GM19328 (cell line): ENCODE data around the gene TMEM134.

Experiments used
- ATAC-seq: cut with Tn5 transposase; IDR thresholded peaks from one replicate; pipeline ENCODE4 v1.9.1; 2021; ENCODE audit warnings: mild to moderate bottlenecking, moderate library complexity; ENCODE audit not compliant: unreplicated experiment

Gene TMEM134

DNA sequence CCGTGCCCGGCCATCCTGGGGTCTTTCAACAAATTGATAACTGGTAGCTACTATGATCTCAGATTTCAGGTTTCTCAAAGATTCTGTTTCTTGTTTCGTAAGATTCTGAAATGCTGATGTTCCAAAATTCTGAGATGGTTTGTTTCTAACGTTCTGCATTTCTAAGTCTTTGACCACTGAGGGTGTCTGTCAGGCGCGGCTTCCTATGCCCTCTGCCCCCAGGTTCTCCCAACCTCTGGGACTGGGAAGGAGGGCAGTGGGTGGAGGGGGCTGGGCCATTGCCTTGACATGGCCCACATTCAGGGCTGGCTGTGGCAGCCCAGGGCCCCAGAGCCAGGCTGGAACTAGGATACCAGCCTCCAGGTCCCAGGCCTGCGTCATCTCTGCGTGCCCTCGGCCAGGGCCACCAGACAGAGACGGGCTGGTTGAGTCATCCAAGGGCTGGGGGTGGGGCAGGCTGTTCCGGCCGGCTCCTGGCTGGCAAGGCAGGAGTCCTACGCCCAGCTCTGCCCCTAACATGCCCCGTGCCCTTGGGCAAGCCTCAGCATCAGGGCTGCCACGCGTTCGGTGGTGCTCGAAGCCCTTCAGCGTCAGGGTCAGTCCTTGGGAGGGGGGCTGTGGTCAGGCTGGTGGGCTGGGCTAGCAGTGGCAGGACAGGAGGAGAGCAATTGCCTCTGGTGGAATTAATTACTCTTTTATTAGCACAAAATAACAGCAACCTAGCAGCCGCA lies 5.2 kb downstream of the TMEM134 start:
- ATAC-seq, result no peak

DNA sequence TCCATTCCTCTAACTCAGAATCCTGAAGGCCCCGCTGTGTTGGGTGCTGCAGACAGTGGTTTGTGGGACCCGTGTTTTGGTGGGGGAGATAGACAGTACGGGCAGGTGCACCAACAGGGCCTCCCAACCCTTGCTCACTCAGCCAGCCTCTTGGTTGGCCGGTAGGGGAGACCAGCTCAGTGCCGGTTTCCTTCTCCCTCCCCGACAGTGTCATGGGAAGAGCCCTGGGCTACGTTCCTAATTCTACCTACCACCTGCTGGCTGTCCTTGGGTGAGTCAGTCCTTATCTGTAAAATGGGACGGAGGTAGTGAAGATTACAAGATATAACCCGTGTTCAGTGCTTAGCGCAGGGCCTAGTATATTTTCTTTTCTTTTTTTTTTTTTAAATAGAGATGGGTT lies 5.9 kb downstream of the TMEM134 start:
- ATAC-seq, result no peak

DNA sequence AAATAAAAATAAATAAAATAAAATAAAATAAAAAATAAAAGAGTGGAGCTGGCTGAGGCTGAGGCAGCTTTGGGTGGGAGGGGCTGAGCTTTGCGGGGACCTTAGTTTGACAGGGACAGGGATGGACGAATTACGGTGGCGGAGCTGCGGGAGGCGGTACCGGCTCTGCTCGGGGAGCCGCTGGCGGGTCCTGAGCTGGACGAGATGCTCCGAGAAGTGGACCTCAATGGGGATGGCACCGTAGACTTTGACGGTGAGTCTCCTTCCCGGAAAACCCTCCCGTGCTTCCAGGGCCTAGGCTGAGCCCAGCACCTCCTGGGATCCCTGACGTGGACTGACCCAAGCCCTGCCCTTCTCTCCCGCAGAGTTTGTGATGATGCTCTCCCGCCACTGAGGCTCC lies 10.8 kb downstream of the TMEM134 start:
- no peak for ATAC-seq

DNA sequence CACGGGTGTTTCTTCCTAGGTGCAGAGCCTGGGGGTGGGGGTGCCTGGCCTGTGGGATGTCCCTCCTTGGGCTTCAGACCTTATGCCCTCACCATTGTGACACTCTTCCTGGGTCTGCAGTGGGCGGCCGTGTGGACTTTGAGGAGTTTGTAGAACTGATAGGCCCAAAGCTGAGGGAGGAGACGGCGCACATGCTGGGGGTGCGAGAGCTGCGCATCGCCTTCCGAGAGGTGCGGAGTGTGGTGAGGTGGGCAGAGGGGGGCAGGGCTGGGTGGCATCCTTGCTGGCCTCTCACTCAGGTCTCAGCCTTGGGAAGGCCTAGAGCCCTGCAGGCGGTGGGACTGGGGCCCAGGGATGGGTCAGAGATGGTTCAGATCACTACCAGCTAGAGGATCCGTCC lies 11.6 kb downstream of the TMEM134 start:
- ATAC-seq, result no peak

DNA sequence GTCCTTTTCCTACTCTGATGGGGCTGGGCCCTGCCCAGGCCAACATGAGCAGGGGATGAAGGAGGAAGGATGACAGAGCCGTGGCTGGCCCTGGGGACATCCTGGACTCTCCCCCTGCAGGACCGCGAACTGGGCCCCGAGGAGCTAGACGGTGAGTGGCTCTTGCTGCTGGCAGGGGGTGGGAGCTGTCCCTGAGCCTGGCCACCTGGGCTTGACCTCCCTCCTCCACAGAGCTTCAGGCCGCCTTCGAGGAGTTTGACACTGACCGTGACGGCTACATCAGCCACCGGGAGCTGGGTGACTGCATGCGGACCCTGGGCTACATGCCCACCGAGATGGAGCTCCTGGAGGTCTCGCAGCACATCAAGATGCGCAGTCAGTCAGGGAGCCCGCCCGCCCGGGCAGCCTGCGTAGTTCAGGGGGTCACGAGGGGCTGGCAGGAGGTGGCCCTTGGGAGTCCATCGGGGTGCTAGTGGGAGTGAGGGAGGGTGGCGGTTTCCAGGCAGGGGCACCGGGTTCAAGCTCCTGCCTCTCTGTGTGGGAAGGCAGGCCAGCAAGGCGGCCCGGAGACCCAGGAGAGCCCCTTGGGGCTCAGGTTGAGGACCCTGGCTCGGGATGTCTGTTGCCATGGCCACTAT lies 12.9 kb downstream of the TMEM134 start:
- no peak for ATAC-seq

DNA sequence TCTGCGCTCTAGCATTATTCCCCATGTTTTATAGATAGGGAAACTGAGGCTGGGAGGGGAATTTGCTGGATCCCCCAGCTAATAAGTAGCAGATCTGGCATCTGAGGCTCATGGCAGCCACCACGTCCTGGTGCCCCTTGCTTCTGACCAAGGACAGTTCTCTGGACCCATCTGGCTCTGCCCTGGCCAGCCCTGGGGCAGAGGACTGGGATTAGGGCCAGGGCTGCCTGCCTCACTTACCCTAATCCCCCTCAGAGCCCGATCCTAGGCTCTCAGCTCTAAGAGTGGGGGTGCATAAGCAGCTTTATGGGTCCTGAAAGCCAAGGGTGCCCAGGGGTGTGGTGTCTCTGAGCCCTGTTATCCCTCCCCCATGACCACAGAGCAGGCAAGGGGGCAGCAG lies 14.0 kb downstream of the TMEM134 start, which contains the start of gene CABP4:
Gene CABP4, plus strand, starts transcription at position 301 of the 400 bp plus-strand sequence. Its CDS starts 70 bp downstream, at position 371.
- ATAC-seq, result no peak

DNA sequence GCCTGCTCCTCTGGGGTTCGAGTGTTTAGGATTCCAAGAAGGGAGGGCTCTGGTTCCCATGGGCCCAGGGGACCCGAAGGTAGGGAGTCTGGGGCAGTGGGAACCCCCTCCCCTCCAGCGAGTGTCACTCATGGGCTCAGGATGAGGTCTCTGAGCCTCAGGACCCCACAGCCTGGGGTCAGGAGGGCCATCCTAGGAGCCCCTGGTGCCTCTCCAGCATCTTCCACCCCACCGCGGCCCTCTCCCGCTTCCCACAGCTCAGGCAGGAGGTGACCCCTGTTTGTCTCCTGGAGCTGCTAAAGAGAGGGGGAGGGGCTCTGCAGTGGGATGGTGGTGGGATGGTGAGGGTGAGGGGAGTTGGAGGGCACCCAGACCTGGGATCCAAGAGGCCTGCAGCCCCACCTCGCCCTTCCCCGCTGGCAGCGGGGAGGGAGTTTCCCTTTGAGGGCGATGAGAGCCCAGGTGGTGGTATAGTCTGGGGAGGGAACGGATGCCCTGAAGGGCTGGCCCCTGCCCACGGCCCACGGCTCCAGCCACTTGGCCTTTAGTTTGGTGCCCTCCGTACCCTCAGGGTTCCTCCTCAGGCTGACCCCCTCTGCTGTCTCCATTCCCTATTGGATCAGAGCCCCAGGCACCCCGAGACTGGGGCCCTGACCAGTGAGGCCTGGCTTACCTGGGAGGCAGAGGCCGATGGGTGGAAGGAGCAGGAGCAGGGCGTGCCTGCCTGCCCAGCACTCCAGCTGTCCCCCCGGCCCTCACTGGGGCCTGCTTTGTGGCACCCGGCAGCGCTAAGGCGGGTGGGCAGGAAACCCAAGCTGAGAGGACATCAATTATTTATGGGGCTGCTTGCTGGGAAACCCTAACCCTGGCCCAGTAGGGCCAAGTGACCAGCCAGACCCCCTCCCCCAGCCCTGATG lies 15.0 kb downstream of the TMEM134 start:
- no peak for ATAC-seq

DNA sequence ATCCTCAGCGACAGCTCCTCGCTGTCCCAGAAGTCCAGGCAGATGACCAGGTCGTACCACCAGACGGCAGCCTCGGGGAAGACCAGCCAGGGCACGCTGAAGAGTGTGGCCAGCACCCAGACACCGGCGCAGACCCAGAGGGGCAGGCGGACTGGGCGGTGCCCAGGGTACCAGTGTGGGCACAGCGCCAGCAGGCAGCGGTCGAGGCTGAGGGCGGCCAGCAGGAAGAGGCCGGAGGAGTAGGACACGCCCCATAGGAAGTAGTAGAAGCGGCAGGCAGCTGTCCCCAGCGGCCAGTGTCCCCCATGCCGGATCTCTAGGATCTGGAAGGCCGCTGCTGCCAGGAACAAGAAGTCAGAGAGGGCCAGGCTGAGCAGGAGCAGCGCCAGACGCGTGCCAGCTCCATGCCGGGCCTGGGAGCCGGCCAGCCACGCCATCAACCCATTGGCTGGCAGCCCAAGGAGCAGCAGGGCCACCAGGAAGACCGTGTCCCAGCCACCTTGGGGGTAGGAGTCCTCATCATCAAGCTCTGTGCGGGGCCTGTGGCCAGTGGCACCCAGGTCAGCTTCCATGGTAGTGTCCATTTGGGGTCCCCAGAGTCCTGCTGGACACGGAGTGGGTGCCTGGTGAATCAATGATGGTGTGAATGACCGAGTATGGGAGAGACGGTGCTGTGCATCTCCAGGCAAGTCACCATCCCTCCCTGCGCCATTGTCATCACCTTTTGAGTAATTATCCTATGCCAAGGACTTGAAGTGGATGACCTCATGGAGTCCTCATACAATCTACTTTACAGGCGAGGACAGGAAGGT lies 16.7 kb downstream of the TMEM134 start, which contains the start of gene GPR152:
Gene GPR152, minus strand, starts transcription at position 589 of the 812 bp plus-strand sequence. Its CDS starts 5 bp downstream, at position 584.
- no peak for ATAC-seq

DNA sequence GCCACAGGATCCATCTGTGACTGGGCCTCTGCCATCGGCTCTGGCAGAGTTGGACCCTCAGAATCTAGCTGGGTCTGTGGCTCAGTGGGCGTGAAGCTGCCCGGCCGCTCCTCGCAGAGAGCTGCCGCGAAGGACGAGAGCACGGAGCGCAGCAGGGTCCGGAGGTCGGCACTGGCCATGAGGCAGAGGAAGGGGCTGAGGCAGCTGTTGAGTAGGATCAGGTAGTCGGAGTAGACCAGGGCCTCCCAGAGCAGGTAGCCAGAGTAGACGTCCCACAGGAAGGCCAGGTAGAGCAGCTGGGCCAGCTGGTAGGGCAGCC lies 17.4 kb downstream of the TMEM134 start:
- no peak for ATAC-seq

DNA sequence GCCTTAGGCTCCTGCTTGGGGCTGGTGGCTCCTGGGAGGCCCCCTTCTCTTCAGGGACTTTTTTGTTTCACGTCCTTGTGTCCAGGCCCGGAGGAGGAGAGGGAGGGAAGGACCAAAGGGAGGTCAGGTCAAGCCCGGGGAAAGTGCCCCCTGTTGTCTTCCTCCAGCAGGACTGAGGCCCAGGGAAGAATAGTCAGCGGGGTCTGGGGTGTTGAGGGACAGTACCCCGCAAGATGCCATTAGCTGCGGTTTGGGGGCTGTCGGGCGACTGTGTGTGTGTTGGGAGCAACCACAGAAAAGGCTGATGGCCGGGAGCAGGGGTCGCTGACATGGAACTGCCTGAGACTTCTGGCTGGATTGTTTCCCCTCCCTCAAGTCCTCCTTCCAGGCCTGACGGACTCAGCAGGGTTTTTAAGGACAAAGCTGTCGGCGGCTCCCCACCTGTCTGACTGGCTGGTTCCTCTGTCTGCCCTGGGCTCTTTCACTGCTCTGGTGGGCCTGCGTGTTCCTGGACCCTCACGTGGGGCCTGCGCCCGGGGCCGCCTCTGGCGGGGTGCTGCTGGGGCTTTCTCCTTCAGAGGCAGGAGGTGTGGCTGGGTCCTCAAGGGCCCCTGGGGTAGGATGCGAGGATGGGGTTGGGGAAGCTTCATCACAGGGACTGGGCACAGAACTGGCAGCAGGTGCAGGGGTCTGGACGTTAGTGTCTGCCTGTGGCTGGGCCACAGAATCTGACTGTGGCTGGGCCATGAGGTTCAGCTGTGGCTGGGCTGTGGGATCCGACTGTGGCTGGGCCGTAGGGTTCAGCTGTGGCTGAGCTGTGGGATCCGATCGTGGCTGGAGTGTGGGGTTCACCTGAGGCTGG lies 18.0 kb downstream of the TMEM134 start:
- ATAC-seq, result no peak

DNA sequence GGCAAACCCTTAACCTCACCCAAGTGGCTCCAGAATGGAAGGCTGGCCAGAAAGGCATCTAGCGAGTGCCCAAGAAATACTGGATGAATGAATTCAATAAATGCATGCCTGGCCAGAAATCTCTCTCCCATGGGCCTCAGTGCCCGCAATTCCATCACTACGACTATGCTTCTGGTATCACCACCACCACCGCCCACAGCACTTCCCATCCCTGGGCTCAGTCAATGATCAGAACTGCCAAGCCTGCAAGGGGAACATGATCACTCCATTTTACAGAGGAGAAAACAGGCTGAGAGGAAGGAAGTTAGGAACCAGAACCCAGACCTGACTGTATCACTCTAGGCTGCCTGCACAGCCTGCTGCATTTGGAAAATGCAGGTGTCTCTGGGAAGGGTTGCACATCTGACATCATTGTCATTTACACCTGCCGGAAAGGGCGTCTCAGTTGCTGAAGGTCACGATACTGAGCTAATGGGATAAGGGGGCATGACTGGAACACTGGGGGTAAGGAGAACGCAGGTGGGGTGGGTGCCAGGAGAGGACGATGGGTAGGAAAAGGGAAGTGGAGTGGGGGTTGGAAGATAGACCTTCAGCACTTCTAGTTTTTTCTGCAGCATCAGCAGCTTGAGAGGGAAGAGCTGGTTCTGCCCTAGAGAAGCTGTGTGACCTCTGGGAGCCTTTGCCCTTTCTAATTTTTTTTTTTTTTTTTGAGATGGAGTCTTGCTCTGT lies 19.8 kb downstream of the TMEM134 start:
- no peak for ATAC-seq

DNA sequence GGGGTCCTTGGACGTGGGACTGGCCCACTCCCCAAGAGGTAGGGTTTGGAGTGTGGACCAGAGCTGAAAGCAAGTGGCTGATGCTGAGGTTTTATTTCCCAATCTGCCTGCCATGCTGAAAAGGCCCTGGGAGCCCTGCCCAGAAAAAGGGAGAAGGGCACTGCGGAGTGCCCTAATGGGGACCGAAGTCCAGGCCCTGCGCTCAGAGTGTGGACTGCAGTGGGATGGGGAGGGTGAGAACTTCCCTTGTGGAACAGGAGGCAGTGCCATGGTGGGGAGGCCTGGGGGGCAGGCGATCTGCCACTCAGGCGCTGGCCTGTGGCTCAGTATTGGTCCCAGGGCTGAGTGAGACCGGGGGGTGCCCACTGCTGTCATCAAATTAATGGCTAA lies 20.8 kb downstream of the TMEM134 start:
- ATAC-seq, result no peak

DNA sequence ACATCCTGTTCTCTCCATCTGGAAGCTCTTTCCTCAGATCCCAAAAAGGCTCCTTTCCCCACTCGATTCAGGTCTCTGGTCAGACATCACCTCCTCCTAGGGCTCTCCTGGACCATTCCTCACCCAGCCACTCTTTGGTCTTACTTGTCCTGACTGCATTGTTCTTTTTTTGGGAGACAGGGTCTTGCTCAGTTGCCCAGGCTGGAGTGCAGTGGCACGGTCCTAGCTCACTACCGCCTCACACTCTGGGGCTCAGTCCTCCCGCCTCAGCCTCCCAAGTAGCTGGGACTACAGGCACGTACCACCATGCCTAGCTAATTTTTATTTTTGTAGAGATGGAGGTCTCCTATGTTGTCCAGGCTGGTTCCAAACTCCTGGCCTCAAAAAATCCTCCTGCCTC lies 23.5 kb downstream of the TMEM134 start:
- no peak for ATAC-seq

DNA sequence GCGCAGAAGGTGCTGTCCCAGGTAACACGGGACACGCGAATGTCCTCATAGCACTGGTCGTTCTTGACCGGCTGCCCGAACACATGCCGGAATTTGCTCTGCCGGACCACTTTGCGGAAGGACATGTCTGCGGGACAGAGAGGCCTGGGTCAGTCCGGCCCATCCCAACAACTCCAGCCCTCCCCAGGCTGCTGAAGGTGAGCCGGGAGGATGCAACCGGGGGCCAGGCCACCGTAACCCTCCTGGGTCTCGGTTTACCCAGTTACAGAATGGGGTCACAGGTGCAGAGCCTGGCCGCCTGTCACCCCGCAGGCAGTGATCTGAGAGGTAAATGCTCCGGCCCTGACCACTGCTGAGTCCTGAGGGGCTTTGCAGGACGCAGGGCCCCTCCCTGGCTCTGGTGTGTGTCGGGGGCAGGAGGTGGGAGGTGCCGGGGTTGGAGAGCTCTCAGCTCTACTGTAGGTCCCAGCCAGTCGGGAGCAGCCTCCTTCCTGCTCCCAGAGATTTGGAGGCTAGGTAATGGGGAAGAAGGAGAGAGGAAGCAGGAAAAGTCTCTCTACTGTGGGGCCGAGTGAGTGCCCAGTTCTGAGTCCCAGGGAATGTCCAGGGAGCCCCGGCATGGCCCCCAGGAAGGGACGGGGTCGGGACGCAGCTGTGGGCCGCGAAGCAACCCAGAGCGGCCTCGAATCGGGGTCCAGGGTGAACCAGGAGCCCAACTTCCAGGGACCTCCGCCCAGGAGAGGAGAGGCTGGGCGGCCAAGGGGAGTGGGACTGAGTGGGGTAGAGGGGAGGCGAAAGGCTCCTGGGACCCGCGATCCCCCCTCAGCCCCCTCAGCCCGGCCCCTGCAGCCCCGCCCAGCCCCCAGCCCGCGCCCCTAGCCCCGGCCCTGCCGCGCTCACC lies 26.3 kb downstream of the TMEM134 start:
- ATAC-seq, result no peak

DNA sequence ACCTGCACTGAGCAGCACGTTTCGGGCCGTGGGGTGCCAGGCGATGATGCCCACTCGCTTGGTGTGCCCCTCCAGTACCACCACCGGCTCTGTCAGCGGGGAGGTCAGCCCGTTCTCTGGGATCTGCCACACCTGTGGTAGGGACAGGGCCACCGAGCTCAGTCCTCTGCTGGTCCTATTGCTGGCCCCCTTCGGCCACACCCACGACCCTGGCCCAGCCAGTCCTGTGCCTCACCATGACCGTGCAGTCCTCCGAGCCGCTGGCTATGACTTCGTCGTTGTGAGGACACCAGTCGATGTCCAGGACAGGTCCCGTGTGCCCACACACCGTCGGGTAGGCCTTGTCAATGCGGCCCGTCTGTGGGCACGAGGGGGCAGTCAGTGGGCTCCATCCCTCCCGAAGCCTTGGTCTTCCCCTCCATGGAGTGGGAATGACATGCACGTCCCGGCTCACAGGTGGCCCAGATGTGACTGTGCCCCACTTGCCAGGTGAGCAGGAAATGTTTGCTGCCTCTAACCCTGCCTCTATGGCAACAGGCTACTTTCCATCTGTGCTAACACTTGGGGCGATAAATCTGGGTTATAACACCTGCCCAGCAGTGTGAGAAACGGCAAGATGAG lies 27.2 kb downstream of the TMEM134 start:
- no peak for ATAC-seq

DNA sequence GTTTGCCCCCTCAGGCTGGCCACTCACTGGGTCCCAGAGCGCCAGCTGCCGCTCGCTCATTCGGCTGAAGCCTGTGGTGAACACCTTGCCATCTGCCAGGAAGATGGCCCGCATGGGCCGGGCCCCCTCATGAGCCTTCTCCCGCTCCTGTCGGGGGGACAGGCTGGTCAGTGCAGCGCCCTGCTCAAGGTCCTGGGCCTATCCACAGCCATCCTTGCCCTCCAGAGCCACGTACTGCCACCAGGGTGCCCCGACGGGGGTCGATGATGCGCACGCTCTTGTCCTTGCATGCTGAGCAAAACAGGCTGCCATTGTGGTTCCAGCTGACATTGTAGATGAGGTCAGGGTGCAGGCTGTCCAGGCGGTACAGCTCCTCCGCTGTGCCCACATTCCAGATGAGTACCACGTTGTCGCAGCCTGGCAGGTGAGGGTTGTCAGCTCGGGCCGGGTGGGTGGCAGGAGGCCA lies 27.9 kb downstream of the TMEM134 start:
- ATAC-seq, result no peak

DNA sequence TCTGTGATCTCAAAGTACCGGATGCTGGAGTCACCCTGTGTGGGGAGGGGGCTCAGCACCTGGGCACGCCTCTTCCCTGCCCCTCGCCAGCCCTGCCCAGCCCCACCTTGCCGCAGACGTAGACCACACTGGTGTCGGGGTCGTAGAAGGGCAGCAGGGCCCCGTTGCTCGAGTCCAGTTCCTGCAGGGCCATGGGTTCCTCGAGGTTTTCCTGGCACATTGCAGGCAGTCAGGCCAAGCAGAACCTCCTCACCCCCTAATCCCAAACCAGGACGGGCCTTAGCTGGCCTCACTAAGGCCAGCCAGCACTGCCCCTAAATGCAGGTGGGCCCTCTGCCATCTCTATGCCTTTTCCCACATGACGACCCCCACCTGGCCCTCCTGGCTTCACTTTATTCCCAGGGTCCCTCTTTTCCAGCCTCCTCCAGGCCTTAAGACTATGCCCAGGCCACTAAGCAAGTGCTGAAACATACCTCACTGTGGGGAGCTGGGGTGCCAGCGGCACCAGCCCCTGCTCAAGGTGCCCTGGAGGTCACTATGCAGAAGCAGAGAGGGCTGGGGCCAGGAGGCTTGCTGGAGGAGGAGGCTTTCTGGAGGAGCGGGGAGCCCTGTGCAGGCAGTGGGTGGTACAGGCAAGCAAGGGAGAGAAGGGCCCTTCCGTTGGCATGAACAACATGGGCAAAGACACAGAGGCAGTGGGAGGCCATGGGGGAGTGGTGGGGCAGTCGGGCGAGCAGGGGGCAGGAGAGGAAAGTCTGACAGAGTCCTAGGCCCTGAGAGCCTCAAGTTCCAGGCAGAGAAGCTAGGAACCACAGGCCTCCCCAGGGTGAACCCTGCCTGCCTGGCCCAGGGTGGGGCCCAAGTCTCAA lies 28.6 kb downstream of the TMEM134 start:
- ATAC-seq, result no peak
